GM23338 (cell line): Measurements from ENCODE around the gene TTC33. TPM values are rescaled to one million over a fixed set of nuclear protein-coding genes. Genes with fewer than 3 reads are reported as not detected.

ENCODE experiments used
- ATAC-seq: fragments of 200-7000 bp; cut with Tn5 transposase; 3 replicates; pipeline ENCODE4 v1.9.1; 2020
- DNase-seq: peaks from one replicate; pipeline ENCODE4 v3.0.0-alpha.2; 2015; ENCODE audit warnings: low spot score
- H2AFZ ChIP-seq: fragments of 200-600 bp; sonication (generic); 2 replicates; pipeline ENCODE4 v1.8.0; 2016; ENCODE audit warnings: antibody characterized with exemption, mild to moderate bottlenecking, moderate library complexity
- H3F3A ChIP-seq: fragments of 200-600 bp; sonication (generic); replicated peaks from 2 replicates; pipeline ENCODE4 v1.8.0; 2017; ENCODE audit warnings: antibody characterized with exemption, mixed run types, low read depth
- H3K27ac ChIP-seq: fragments of 200-600 bp; sonication (generic); 2 replicates; pipeline ENCODE4 v1.6.1; 2016; ENCODE audit warnings: low read depth
- H3K27me3 ChIP-seq: fragments of 200-600 bp; sonication (generic); 2 replicates; pipeline ENCODE4 v1.8.0; 2016; ENCODE audit warnings: mild to moderate bottlenecking, mixed run types, moderate library complexity; ENCODE audit not compliant: insufficient read depth
- H3K36me3 ChIP-seq: fragments of 200-600 bp; sonication (generic); 2 replicates; pipeline ENCODE4 v1.8.0; 2016; ENCODE audit warnings: mild to moderate bottlenecking; ENCODE audit not compliant: insufficient read depth
- H3K4me1 ChIP-seq: fragments of 200-600 bp; sonication (generic); 2 replicates; pipeline ENCODE4 v1.8.0; 2016; ENCODE audit warnings: mild to moderate bottlenecking, moderate library complexity; ENCODE audit not compliant: insufficient read depth
- H3K4me2 ChIP-seq: fragments of 200-600 bp; sonication (generic); 2 replicates; pipeline ENCODE4 v1.7.1; 2017; ENCODE audit warnings: mixed run types
- H3K4me3 ChIP-seq: fragments of 200-600 bp; sonication (generic); 2 replicates; pipeline ENCODE4 v1.6.1; 2016; ENCODE audit warnings: mixed run types
- H3K79me2 ChIP-seq: fragments of 200-600 bp; sonication (generic); replicated peaks from 2 replicates; pipeline ENCODE4 v1.8.0; 2017; ENCODE audit warnings: mild to moderate bottlenecking; ENCODE audit not compliant: insufficient read depth
- H3K9me2 ChIP-seq: fragments of 200-600 bp; sonication (generic); 2 replicates; pipeline ENCODE4 v1.8.0; 2017; ENCODE audit not compliant: insufficient read depth
- H4K20me1 ChIP-seq: fragments of 200-600 bp; sonication (generic); replicated peaks from 2 replicates; pipeline ENCODE4 v1.8.0; 2017; ENCODE audit warnings: mild to moderate bottlenecking; ENCODE audit not compliant: insufficient read depth
- H3K27ac Mint-ChIP-seq: 2 replicates; pipeline ENCODE4 v1.8.0; 2020; ENCODE audit warnings: inconsistent platforms, mild to moderate bottlenecking, moderate library complexity, mixed read lengths
- H3K27me3 Mint-ChIP-seq: 3 replicates; pipeline ENCODE4 v1.8.0; 2022; ENCODE audit warnings: low read depth, mild to moderate bottlenecking, moderate library complexity, mixed read lengths, inconsistent platforms; ENCODE audit not compliant: insufficient read depth, poor library complexity
- H3K36me3 Mint-ChIP-seq: 3 replicates; pipeline ENCODE4 v1.8.0; 2021; ENCODE audit warnings: low read depth, mild to moderate bottlenecking, inconsistent platforms, moderate library complexity, mixed read lengths
- H3K4me1 Mint-ChIP-seq: 3 replicates; pipeline ENCODE4 v1.8.0; 2020; ENCODE audit warnings: mild to moderate bottlenecking, inconsistent platforms, mixed read lengths
- H3K4me3 Mint-ChIP-seq: 3 replicates; pipeline ENCODE4 v1.8.0; 2021; ENCODE audit warnings: moderate library complexity, mild to moderate bottlenecking, inconsistent platforms, mixed read lengths
- H3K9me3 Mint-ChIP-seq: 3 replicates; pipeline ENCODE4 v1.8.0; 2020; ENCODE audit warnings: moderate library complexity, mild to moderate bottlenecking, inconsistent platforms, mixed read lengths
- CREB1 ChIP-seq: fragments of 250-450 bp; sonication (Bioruptor Pico); IDR thresholded peaks from 2 replicates; pipeline ENCODE4 v1.5.0; 2020; ENCODE audit warnings: low read depth, mild to moderate bottlenecking, moderate library complexity
- ETS1 ChIP-seq: IDR thresholded peaks from 2 replicates; pipeline ENCODE4 v1.6.1; 2016; ENCODE audit warnings: antibody characterized with exemption
- EZH2 ChIP-seq: fragments of 200-600 bp; sonication (generic); IDR thresholded peaks from one replicate; pipeline ENCODE4 v1.8.0; 2017; ENCODE audit warnings: antibody characterized with exemption, mild to moderate bottlenecking, low read depth; ENCODE audit not compliant: unreplicated experiment
- JUNB ChIP-seq: IDR thresholded peaks from one replicate; pipeline ENCODE4 v1.6.1; 2016; ENCODE audit warnings: antibody characterized with exemption; ENCODE audit not compliant: unreplicated experiment
- NANOG ChIP-seq: IDR thresholded peaks from 2 replicates; pipeline ENCODE4 v1.6.1; 2016; ENCODE audit warnings: antibody characterized with exemption, borderline replicate concordance
- STAT1 ChIP-seq: IDR thresholded peaks from one replicate; pipeline ENCODE4 v1.6.1; 2016; ENCODE audit warnings: antibody characterized with exemption; ENCODE audit not compliant: unreplicated experiment
- ZNF114 ChIP-seq: fragments of 250-450 bp; sonication (Bioruptor Pico); IDR thresholded peaks from 2 replicates; pipeline ENCODE4 v1.5.0; 2020; ENCODE audit warnings: mild to moderate bottlenecking, moderate library complexity
- ZNF462 ChIP-seq: fragments of 250-450 bp; sonication (Bioruptor Pico); IDR thresholded peaks from 2 replicates; pipeline ENCODE4 v1.5.0; 2020; ENCODE audit warnings: mild to moderate bottlenecking, moderate library complexity
- polyA plus RNA-seq: library from polyadenylated mRNA; unstranded; fragments of >200 nt; fragmentation: Nextera tagmentation; extraction: Ambion mirVana; gene quantifications from 2 replicates; pipeline ENCODE4 v1.2.1, GENCODE V29; 2016
- total RNA-seq: library from RNA; depleted of rRNA; stranded (reverse); fragments of >200 nt; shearing (Covaris generic); gene quantifications from 2 replicates; pipeline ENCODE4 v1.2.3, GENCODE V29; 2014

TTC33 gene
- total and polyA plus RNA-seq, 2 experiments from 2014 or later = 4.1 to 11.5 TPM

GRCh38 chr5:40515476-40515875 lies 240.3 kb downstream of the TTC33 start (continued):
- TF ChIP-seq ZNF462 (CRISPR knock-in tag) (no peak), EZH2 (no peak), ETS1 (no peak), NANOG (no peak), JUNB (no peak), STAT1 (no peak), CREB1 (CRISPR knock-in tag) (no peak)

GRCh38 chr5:40514976-40515375 lies 240.8 kb downstream of the TTC33 start:
- H3K4me2 ChIP-seq = no peak overlapping the region
- ATAC-seq = no peak
- no peaks in the 10 kb centered on the region for H3K36me3 Mint-ChIP-seq
- no peaks in the 10 kb centered on the region for H3K36me3 ChIP-seq
- no peak overlapping the region for H3K4me3 ChIP-seq
- H3F3A ChIP-seq = no peaks in the 10 kb centered on the region
- H2AFZ ChIP-seq = no peak overlapping the region
- no peak overlapping the region for H3K4me3 Mint-ChIP-seq
- no peaks in the 10 kb centered on the region for H4K20me1 ChIP-seq
- H3K79me2 ChIP-seq = no peaks in the 10 kb centered on the region
- H3K27me3 ChIP-seq = no peaks in the 10 kb centered on the region
- H3K4me1 Mint-ChIP-seq = no peaks in the 10 kb centered on the region
- H3K9me2 ChIP-seq = peaks cover 5% of the 10 kb centered on the region; the same call in 1 of the 2 replicates
- H3K27me3 Mint-ChIP-seq = peaks cover 2% of the 10 kb centered on the region
- no peaks in the 10 kb centered on the region for H3K4me1 ChIP-seq
- no peak overlapping the region for H3K27ac ChIP-seq
- no peak for DNase-seq
- no peak overlapping the region for H3K27ac Mint-ChIP-seq
- no peaks in the 10 kb centered on the region for H3K9me3 Mint-ChIP-seq
- TF ChIP-seq ZNF114 (CRISPR knock-in tag) = no peak
- no peak for TF ChIP-seq ZNF462 (CRISPR knock-in tag)
- TF ChIP-seq EZH2 = no peak
- TF ChIP-seq CREB1 (CRISPR knock-in tag) = no peak
